ENCODE results near the gene C20orf96.

Gene C20orf96

DNA sequence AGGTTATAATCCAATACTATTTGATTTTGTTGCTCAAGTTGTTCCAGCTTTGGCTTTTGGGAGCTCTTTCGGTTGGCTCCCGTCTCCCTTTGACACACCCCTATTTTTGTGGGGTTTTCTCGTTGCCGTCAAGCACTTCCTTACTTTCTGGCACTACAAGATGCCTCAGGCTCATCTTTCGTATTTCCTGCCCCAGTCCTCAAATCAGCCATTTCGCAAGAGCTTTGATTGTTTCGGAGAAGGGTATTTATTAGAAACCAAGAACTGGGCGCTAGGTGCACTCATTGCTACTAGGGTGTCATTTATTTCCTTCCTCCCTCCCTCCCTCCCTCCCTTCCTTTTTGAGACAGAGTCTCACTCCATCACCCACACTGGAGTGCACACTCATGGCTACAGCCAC lies 21.5 kb upstream of the C20orf96 start:
- no peak for DNase-seq

DNA sequence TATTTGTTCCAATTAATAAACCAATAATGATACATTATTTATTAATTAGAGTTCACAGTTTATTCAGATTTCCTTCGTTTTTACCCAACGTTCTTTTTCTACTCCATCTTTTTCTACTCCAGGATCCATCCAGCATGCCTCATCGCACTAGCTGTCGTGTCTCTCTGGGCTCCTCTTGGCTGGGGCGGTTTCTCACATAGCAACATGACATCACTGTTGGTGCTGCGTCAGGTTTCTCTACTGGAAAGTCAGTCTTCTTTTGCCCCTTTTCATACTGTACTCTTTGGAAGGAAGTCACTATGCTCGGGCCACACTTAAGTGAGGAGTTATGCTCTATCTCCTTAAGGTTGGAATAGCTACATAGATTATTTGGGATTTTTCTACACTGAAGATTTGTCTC lies 21.1 kb upstream of the C20orf96 start:
- DNase-seq = no peak

DNA sequence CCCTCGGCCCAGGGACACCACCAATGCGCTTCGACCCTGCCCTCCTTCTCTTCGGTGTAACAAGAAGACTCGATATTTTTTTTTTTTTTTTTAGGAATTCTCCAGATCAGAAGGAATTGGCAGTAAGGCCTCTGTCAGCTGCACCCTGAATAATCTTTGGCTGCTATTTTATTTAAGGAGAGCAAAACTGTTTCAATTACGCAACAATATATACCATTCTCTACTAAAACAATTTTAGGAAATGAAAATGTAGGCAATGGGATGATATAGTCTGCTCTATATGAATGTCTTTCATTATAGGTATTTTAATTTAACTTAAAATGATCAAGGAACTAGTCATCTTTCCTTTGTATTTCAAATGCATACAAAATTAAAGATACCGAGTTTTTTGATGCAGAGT lies 20.1 kb upstream of the C20orf96 start:
- no peak for DNase-seq

DNA sequence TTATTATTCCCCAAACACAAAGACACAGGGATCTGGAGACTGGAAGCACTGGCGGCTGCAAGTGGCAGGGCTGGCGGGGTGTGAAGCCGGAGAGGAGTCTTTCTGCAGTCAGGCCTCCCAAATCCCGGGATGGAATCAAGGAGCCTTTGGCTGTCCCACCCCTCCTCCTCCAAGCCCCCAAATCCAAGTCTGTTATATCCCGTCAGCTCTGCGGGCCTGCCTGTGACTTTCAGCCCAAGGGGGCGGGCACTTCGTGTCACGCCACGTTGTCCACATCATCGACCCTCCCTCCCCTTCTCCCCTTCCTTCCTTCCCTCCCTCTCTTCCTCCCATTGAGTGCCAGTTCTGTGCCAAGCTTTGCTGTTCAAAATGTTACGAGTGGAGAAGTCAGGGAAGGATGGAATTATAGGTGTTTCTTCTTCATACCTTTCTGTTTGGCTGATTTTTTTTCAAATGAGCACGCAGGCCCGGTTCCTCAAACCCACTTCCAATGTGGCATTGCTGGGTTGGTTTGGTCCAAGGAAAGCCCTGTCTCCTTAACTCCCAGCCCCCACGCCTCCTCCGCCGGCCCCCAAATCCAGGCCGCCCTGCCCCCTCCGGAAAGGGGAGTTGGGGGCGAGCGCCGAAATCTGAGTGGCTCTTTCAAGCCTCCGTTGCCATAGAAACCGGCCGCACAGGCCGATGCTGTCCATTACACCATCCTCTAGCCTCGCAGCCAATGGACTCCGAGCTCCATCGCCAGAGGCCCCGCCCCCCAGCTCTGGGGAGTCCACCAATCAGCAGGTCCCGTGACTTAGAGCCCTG lies 19.5 kb upstream of the C20orf96 start:
- peak; percentile 98 for DNase-seq

GRCh38 chr20:309306-309840 lies 18.8 kb upstream of the C20orf96 start:
- peak; percentile 22 for DNase-seq

- no peak for DNase-seq
These were observed 18.0 kb upstream of the C20orf96 start for GRCh38 chr20:308427-309038.

DNA sequence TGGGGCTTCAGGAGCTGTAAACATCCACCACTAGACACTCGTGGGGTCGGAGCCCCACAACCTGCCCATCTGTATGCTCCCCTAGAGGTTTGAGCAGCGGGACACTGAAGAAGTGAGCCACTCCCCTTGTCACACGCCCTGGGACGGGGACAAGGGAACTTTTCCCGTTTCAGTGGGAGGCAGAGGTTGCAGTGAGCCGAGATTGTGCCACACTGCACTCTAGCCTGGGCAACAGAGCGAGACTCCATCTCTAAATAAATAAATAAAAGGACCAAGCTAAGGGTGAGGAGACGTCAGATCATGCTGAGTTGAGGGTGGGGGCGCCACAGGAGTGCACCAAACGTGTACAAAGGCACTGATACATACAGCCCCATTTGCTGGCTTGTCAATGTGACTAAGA lies 15.2 kb upstream of the C20orf96 start:
- no peak for DNase-seq

DNA sequence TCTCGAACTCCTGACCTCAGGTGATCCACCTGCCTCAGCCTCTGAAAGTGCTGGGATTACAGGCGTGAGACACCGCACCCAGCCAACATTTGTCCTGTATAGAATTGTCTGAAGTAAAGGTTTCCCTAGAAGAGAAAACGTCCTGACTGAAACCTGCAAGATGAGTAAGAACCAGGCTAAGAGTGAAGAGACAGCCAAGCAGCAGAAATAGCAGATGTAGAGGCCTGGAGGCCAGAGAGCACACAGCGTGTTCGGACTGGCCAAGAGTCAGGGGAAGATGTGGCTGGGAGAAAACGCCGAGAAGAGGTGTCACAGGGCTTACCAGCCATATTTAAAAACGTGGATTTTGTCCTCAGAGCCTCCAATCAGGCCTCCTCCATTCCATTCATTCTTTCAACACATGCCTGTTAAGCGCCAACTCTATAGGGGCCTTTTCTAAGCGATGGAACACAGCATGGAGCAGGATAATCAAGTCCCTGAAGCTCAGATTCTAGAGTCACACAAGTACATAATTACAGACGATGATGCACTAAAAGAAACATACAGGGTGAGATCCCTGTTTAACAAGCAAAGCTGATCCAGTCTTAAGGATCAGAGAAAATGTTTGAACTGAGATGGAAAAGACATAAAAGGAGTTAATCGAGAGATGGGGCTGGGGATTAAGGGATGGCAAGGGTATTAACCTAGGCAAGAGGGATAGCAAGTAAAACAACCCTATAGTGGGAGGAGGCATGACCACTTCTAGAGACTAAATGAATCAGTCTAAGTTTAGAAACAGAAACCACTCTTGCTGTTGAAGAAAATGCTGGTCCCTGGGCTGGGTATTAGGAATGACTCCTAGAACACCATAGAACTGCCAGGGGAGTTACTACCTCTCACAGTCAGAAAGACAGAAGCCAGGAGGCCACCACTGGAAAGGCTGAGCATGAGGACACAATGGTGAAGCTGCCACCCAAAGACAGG lies 11.6 kb upstream of the C20orf96 start:
- DNase-seq = no peak

DNA sequence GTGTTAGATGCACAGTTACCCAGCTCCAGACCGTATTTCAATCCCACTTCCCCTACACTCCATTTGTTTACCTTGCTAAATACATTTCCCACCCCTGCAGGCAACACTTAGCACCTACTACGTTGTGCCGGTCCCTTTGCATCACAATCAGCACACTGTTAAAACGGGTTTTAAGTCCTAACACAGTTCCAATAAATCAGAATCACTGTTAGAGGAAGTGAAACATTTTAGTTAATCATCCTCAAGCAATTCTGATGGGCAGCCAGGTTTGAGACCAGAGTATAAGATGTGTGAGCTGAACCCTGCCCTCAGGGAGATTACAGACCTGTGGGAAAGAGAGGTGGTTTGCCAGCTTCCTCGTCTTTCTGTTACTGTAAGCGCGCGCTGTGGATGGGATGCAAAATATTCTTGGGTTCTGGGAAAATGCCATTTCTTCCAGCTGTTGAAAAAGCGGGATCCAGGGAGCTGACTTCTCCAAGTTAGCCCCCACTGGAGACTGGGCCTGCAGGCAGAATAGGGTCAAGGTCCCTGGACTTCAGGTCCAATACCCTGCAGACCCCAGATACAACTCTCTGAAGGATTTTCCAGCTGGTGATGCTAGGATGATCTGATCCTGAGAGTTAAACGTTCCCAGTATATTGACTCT lies 9.9 kb upstream of the C20orf96 start:
- no peak for DNase-seq

GRCh38 chr20:298776-299391 lies 8.3 kb upstream of the C20orf96 start:
- no peak for DNase-seq

- peak; percentile 32 for DNase-seq
These were observed 7.6 kb upstream of the C20orf96 start for GRCh38 chr20:297925-298775.

GRCh38 chr20:297098-297924 lies 6.8 kb upstream of the C20orf96 start, which contains the start of gene ZCCHC3:
Gene ZCCHC3 (plus strand): TSS chr20:297570. CDS start chr20:297587, 17 bp downstream.
- peak; percentile 94 for DNase-seq

GRCh38 chr20:295804-296203 lies 5.3 kb upstream of the C20orf96 start:
- no peak for DNase-seq

- DNase-seq = no peak
These were observed 4.1 kb upstream of the C20orf96 start for GRCh38 chr20:294602-295001.

- DNase-seq = no peak
These were observed 862 bp downstream of the C20orf96 start for GRCh38 chr20:289693-290083.

- no peak for DNase-seq
These were observed 1.4 kb downstream of the C20orf96 start for GRCh38 chr20:288956-289692.

- no peak for DNase-seq
These were observed 4.0 kb downstream of the C20orf96 start for GRCh38 chr20:286508-286907.

DNA sequence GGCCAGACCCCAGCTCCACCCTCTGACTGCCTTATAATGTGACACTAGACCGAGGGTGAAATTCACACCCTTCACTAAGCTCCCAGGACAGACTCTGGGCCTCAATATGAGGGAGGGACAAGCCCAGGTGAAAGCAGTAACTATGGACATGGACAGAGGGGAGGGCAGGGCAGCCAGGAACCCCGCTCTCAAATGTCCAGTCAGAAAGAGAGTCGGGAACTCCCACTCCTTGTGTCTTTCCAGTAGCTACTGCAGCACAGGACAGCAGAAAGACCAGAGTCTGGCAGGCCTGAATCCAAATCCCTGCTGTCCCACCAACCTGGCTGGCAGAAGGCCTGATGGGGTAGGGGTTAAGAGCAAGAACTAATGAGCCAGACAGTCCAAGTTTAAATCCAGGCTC lies 6.4 kb downstream of the C20orf96 start:
- DNase-seq = no peak

All from DMS153 (cell line).